Measurements from ENCODE around the gene CDH13.

Gene CDH13

GRCh38 chr16:83066011-83066410, 439.2 kb downstream of the CDH13 start:
- ChIA-PET CTCF (no interaction called here), POLR2A (no interaction called here)
- no peaks in the 10 kb centered on the region for H3K9me3 ChIP-seq (ENCODE audit: control insufficient read depth, insufficient read depth, low read depth, low read length)
- TF ChIP-seq KLF8 (tag by site-specific recombination; IDR thresholded peaks at IDR 0.05), result no peak
- no peak for TF ChIP-seq SCRT2 (tag by site-specific recombination; IDR thresholded peaks at IDR 0.05)
- TF ChIP-seq PBX3 (CRISPR knock-in tag; IDR thresholded peaks at IDR 0.05), result no peak
- no peak for TF ChIP-seq GLI2 (tag by site-specific recombination; IDR thresholded peaks at IDR 0.05; ENCODE audit: borderline replicate concordance, low read depth)
- TF ChIP-seq ZSCAN4 (tag by site-specific recombination; IDR thresholded peaks at IDR 0.05), result no peak
- no peak for TF ChIP-seq ZNF394 (tag by site-specific recombination; IDR thresholded peaks at IDR 0.05; ENCODE audit: borderline replicate concordance)
- no peak for TF ChIP-seq BCL11B (tag by site-specific recombination; IDR thresholded peaks at IDR 0.05; ENCODE audit: low read depth)
- TF ChIP-seq ZNF302 (tag by site-specific recombination; IDR thresholded peaks at IDR 0.05; ENCODE audit: low read depth), result no peak
- no peak for TF ChIP-seq ZNF548 (tag by site-specific recombination; IDR thresholded peaks at IDR 0.05)
- TF ChIP-seq ZNF624 (tag by site-specific recombination; IDR thresholded peaks at IDR 0.05), result no peak
- no peak for TF ChIP-seq IKZF3 (tag by site-specific recombination; IDR thresholded peaks at IDR 0.05)
- TF ChIP-seq ZNF518A (tag by site-specific recombination; conservative IDR thresholded peaks at IDR 0.05; ENCODE audit: low read depth), result no peak
- TF ChIP-seq ZNF791 (tag by site-specific recombination; IDR thresholded peaks at IDR 0.05), result no peak
- no peak for TF ChIP-seq ZIC2 (tag by site-specific recombination; IDR thresholded peaks at IDR 0.05)
- no peak for TF ChIP-seq ZNF513 (tag by site-specific recombination; IDR thresholded peaks at IDR 0.05)
- no peak for TF ChIP-seq ZNF114 (tag by site-specific recombination; IDR thresholded peaks at IDR 0.05)
- no peak for TF ChIP-seq ZNF830 (tag by site-specific recombination; IDR thresholded peaks at IDR 0.05; ENCODE audit: low read depth)
- no peak for TF ChIP-seq ZNF341 (tag by site-specific recombination; IDR thresholded peaks at IDR 0.05; ENCODE audit: low read depth)
- no peak for TF ChIP-seq ZNF157 (tag by site-specific recombination; IDR thresholded peaks at IDR 0.05)
- H3K4me3 ChIP-seq (ENCODE audit: low read depth, low read length), result no peak overlapping the region
- H3K27ac ChIP-seq (ENCODE audit: extremely low read depth, low read depth, low read length), result no peak overlapping the region
- no peaks in the 10 kb centered on the region for H3K36me3 ChIP-seq (ENCODE audit: control insufficient read depth in 2 of 2, insufficient read depth in 1 of 2, low read length in 2 of 2)
- no peaks in the 10 kb centered on the region for H3K4me1 ChIP-seq (ENCODE audit: control insufficient read depth, insufficient read depth, low read length)

All from HEK293 (cell line).